NCI-H146 treated with DMSO at 0.1 percent for 48 hours (cell line): ENCODE data around the gene VPS11.
"Not testable (repeated sequence)": the region's sequence is repeated elsewhere in the genome, so short reads cannot be mapped to it uniquely, and the experiment has no call there.

Experiments used
- DNase-seq: peaks from one replicate; lab custom pipeline; 2025; ENCODE audit not compliant: unreplicated experiment; lab: John Stamatoyannopoulos, UW

The VPS11 gene

GRCh38 chr11:119034813-119035212 is 32.8 kb upstream of the VPS11 start:
- DNase-seq: no peak

- no peak for DNase-seq
These were observed 28.7 kb upstream of the VPS11 start for GRCh38 chr11:119038884-119039283.

GRCh38 chr11:119039471-119039870 is 28.1 kb upstream of the VPS11 start:
- not testable (repeated sequence) for DNase-seq

- no peak for DNase-seq
These were observed 25.6 kb upstream of the VPS11 start for GRCh38 chr11:119041821-119042514.

- no peak for DNase-seq
These were observed 24.7 kb upstream of the VPS11 start for GRCh38 chr11:119042927-119043326.

- DNase-seq: no peak
These were observed 22.9 kb upstream of the VPS11 start for GRCh38 chr11:119044708-119045107.

GRCh38 chr11:119046489-119046888 is 21.1 kb upstream of the VPS11 start:
- no peak for DNase-seq

GRCh38 chr11:119047205-119047604 is 20.4 kb upstream of the VPS11 start:
- DNase-seq: no peak

- DNase-seq: no peak
These were observed 19.0 kb upstream of the VPS11 start for GRCh38 chr11:119048644-119049043.

GRCh38 chr11:119049081-119049480 is 18.5 kb upstream of the VPS11 start:
- no peak for DNase-seq

- DNase-seq: no peak
These were observed 16.0 kb upstream of the VPS11 start for GRCh38 chr11:119051440-119052162.

- no peak for DNase-seq
These were observed 15.3 kb upstream of the VPS11 start for GRCh38 chr11:119052163-119052814.

- no peak for DNase-seq
These were observed 13.2 kb upstream of the VPS11 start for GRCh38 chr11:119054418-119054817.

- no peak for DNase-seq
These were observed 11.7 kb upstream of the VPS11 start for GRCh38 chr11:119055901-119056300.

- peak; percentile 28 for DNase-seq
These were observed 11.1 kb upstream of the VPS11 start for GRCh38 chr11:119056421-119056999.

- peak; percentile 89 for DNase-seq
These were observed 10.4 kb upstream of the VPS11 start, which contains the start of gene HYOU1 for GRCh38 chr11:119057000-119057769. Gene HYOU1, minus strand, starts transcription at chr11:119057205. Its CDS starts 1,045 bp downstream, at chr11:119056160.

GRCh38 chr11:119059128-119059527 is 8.5 kb upstream of the VPS11 start:
- not testable (repeated sequence) for DNase-seq

GRCh38 chr11:119061256-119061655 is 6.4 kb upstream of the VPS11 start:
- DNase-seq: no peak

GRCh38 chr11:119062779-119063178 is 4.8 kb upstream of the VPS11 start:
- no peak for DNase-seq

- peak; percentile 6 for DNase-seq
These were observed 2.2 kb upstream of the VPS11 start for GRCh38 chr11:119065369-119065768.

GRCh38 chr11:119077839-119078238 is 10.2 kb downstream of the VPS11 start:
- no peak for DNase-seq
